ENCODE results near the gene PARK7. TPM values are rescaled to one million over a fixed set of nuclear protein-coding genes. Genes with fewer than 3 reads are reported as not detected.

The PARK7 gene
- polyA plus RNA-seq, 2 of the 4 experiments (the other 2 are of a cell fraction): 372 to 446 TPM

GRCh38 chr1:7991504-7992440, 30.3 kb downstream of the PARK7 start:
- POLR2A ChIA-PET: no interaction called here
- no peak overlapping the region for H3K4me3 ChIP-seq
- ATAC-seq: no peak
- 93% methylated on average over 18 of the region's 18 CpGs for WGBS (ENCODE audit: missing lambda C conversion rate)
- H3K4me1 ChIP-seq: peaks cover 7% of the 10 kb centered on the region; the same call in 2 of the 3 replicates
- no peak for TF ChIP-seq RARB (CRISPR knock-in tag; IDR thresholded peaks at IDR 0.05)
- no peak for TF ChIP-seq ZSCAN20 (CRISPR knock-in tag; IDR thresholded peaks at IDR 0.05)
- TF ChIP-seq RCOR1 (IDR thresholded peaks at IDR 0.05; ENCODE audit: low read depth, low read length): no peak
- TF ChIP-seq CBX2 (IDR thresholded peaks at IDR 0.05; ENCODE audit: borderline replicate concordance, low read depth): no peak
- TF ChIP-seq ZFP36 (IDR thresholded peaks at IDR 0.05; ENCODE audit: borderline replicate concordance, partially characterized antibody): no peak
- no peak for TF ChIP-seq NPAS2 (CRISPR knock-in tag; IDR thresholded peaks at IDR 0.05; ENCODE audit: borderline replicate concordance)
- no peak for TF ChIP-seq MYC (IDR thresholded peaks at IDR 0.05; ENCODE audit: borderline replicate concordance, low read length)
- TF ChIP-seq ELK1 (IDR thresholded peaks at IDR 0.05; ENCODE audit: low read depth, low read length): no peak
- no peak for TF ChIP-seq KDM5A (IDR thresholded peaks at IDR 0.05)
- no peak for TF ChIP-seq ESRRA (IDR thresholded peaks at IDR 0.05; ENCODE audit: borderline replicate concordance, low read length)
- TF ChIP-seq CBX8 (IDR thresholded peaks at IDR 0.05): no peak
- no peak for TF ChIP-seq HOXB13 (CRISPR knock-in tag; IDR thresholded peaks at IDR 0.05; ENCODE audit: low read depth)
- no peak for TF ChIP-seq NR3C1 (IDR thresholded peaks at IDR 0.05)
- TF ChIP-seq, protein P1, sequence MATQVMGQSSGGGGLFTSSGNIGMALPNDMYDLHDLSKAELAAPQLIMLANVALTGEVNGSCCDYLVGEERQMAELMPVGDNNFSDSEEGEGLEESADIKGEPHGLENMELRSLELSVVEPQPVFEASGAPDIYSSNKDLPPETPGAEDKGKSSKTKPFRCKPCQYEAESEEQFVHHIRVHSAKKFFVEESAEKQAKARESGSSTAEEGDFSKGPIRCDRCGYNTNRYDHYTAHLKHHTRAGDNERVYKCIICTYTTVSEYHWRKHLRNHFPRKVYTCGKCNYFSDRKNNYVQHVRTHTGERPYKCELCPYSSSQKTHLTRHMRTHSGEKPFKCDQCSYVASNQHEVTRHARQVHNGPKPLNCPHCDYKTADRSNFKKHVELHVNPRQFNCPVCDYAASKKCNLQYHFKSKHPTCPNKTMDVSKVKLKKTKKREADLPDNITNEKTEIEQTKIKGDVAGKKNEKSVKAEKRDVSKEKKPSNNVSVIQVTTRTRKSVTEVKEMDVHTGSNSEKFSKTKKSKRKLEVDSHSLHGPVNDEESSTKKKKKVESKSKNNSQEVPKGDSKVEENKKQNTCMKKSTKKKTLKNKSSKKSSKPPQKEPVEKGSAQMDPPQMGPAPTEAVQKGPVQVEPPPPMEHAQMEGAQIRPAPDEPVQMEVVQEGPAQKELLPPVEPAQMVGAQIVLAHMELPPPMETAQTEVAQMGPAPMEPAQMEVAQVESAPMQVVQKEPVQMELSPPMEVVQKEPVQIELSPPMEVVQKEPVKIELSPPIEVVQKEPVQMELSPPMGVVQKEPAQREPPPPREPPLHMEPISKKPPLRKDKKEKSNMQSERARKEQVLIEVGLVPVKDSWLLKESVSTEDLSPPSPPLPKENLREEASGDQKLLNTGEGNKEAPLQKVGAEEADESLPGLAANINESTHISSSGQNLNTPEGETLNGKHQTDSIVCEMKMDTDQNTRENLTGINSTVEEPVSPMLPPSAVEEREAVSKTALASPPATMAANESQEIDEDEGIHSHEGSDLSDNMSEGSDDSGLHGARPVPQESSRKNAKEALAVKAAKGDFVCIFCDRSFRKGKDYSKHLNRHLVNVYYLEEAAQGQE (IDR thresholded peaks at IDR 0.05): no peak
- TF ChIP-seq HOXB5 (CRISPR knock-in tag; IDR thresholded peaks at IDR 0.05): no peak
- CTCF ChIA-PET: interaction anchor here (0.7 to 2.8 kb wide), 5 partner anchors 8 to 360 kb away, joined by 3 to 10 read pairs (median 4); no protein-coding TSS in a partner anchor
- no peaks in the 10 kb centered on the region for H3K9me3 ChIP-seq
- no peak overlapping the region for H3K4me2 ChIP-seq
- H3K27ac ChIP-seq: no peak overlapping the region
- no peak for DNase-seq (ENCODE audit: low read depth in 1 of 2, low spot score in 1 of 2)
- FAIRE-seq: no peak

- no peaks in the 10 kb centered on the region for H3K9me3 ChIP-seq
- H3K4me1 ChIP-seq: peaks cover 7% of the 10 kb centered on the region; the same call in 2 of the 3 replicates
- 94% methylated on average over 4 of the region's 4 CpGs for WGBS (ENCODE audit: missing lambda C conversion rate)
- POLR2A ChIA-PET: no interaction called here
- TF ChIP-seq RFX5 (IDR thresholded peaks at IDR 0.05) (no peak), CEBPB (IDR thresholded peaks at IDR 0.05) (no peak), RARB (CRISPR knock-in tag; IDR thresholded peaks at IDR 0.05) (no peak)
- TF ChIP-seq, protein P1 (IDR thresholded peaks at IDR 0.05): no peak
- TF ChIP-seq, protein P2, sequence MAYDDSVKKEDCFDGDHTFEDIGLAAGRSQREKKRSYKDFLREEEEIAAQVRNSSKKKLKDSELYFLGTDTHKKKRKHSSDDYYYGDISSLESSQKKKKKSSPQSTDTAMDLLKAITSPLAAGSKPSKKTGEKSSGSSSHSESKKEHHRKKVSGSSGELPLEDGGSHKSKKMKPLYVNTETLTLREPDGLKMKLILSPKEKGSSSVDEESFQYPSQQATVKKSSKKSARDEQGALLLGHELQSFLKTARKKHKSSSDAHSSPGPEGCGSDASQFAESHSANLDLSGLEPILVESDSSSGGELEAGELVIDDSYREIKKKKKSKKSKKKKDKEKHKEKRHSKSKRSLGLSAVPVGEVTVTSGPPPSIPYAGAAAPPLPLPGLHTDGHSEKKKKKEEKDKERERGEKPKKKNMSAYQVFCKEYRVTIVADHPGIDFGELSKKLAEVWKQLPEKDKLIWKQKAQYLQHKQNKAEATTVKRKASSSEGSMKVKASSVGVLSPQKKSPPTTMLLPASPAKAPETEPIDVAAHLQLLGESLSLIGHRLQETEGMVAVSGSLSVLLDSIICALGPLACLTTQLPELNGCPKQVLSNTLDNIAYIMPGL (CRISPR knock-in tag; IDR thresholded peaks at IDR 0.05; ENCODE audit: borderline replicate concordance): no peak
- DNase-seq (ENCODE audit: low read depth in 1 of 2, low spot score in 1 of 2): no peak
- FAIRE-seq: no peak
- H3K4me2 ChIP-seq: no peak overlapping the region
- H3K4me3 ChIP-seq: no peak overlapping the region
- ATAC-seq: no peak
- CTCF ChIA-PET: interaction anchor here (0.6 to 2.8 kb wide), 5 partner anchors 9 to 359 kb away, joined by 3 to 10 read pairs (median 3); no protein-coding TSS in a partner anchor
- H3K27ac ChIP-seq: no peak overlapping the region; a peak in 1 of 6 replicates
These were observed 31.4 kb downstream of the PARK7 start for GRCh38 chr1:7992885-7993284.

Data from A549 (cell line).